ENCODE measurements around the gene PNPLA2.

Gene PNPLA2

DNA sequence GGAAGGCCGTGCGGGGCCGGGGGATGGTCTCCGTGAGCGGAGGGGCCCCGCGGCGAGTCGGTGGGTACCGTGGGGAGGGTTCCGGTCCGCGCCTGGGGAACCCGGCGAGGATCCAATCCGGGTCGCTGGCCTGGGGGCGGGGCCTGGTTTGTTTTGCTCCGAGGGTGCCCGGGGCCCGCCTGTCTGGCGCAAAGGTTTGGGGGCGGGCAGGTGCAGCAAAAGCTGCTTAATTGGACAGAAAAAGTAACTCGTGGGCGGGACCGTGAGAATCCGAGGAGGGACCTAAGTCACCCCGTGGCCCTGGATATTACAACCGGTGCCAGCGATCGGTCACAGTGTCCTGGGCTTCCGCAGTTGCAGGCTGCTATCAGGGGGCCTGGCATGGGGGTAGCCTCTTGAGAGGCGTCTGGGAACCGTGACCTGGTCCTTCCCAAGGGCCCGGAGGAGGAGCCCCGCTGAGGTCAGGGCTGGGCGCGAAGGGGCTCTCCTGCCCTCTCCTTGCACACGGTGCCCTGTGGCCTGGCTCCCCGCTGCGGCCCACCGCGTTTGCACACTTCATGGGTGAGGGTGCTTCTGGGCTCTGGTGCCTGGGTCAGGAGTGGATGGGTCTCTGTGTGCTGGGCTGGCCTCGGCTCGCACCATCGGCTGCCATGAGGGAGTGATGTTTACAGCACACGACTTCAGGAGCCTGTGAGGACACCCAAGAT lies 1.4 kb downstream of the PNPLA2 start:
- FAIRE-seq = no peak

DNA sequence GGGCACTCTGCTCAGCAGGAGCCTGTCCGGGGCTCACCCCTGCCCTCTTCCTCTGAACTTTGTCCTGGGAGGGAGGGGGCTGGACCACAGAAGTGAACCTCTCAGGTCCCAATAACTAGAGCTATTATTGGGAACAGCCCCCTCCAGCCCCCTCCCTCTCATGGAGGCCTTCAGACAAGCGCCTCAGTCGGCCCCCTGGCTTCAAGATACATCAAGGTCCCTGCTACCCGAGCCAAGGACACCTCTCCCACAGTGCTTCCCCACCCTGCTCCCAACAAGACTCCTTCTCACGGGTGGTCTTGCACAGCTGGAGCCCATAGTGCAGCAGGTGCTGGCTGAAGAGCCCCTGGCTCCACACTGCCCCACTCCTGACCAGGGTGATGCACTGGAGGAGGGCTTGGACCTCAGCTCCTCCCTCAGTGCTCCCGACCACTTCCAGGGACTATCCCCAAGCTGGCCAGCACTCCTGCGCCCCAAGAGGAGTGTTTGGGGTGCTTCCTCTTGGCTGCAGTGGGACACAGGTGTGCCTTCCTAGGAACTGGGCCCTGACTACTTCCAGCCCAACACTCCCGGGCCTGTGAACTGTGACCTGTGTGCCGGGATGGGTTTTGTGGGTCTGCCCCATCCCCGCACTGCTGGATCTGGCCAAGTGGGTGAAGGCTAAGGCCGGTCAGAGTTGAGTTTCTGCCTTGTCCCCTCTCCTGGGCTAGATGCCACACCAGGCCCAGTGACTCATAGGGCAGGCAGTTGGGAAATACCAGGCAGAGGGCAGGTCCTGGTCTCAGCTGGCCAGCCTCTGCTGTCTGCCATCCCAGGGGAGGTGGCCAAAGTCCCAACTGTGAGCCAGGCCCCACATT lies 2.2 kb downstream of the PNPLA2 start:
- FAIRE-seq = no peak

DNA sequence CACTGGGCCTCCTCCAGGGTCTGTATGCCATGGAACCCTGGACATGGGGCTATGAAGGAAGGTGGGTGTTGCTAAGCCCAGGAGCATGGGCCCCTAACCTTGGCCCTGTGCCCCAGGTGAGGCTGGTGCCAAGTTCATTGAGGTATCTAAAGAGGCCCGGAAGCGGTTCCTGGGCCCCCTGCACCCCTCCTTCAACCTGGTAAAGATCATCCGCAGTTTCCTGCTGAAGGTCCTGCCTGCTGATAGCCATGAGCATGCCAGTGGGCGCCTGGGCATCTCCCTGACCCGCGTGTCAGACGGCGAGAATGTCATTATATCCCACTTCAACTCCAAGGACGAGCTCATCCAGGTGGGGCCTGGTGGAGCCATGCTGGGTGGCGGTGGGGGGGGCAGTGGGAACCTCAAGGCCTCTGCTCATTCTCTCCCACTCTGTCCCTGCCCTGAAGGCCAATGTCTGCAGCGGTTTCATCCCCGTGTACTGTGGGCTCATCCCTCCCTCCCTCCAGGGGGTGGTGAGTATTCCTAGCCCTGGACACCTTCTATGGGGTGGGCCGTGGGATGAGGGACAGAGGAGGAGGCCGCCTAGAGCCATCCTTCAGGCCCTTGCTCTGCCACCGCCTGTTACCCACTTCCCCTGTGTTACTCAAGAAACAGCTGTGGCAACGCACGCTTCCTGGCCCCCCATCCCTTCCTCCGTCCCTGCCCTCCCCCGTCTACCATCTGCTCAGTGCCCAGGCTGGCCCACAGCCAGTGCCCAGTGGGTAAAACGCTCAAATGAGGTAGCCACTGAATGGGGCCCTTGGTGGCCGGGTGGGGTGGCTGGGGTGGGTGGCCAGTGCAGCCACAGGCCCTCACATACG lies 3.0 kb downstream of the PNPLA2 start:
- no peak for FAIRE-seq

DNA sequence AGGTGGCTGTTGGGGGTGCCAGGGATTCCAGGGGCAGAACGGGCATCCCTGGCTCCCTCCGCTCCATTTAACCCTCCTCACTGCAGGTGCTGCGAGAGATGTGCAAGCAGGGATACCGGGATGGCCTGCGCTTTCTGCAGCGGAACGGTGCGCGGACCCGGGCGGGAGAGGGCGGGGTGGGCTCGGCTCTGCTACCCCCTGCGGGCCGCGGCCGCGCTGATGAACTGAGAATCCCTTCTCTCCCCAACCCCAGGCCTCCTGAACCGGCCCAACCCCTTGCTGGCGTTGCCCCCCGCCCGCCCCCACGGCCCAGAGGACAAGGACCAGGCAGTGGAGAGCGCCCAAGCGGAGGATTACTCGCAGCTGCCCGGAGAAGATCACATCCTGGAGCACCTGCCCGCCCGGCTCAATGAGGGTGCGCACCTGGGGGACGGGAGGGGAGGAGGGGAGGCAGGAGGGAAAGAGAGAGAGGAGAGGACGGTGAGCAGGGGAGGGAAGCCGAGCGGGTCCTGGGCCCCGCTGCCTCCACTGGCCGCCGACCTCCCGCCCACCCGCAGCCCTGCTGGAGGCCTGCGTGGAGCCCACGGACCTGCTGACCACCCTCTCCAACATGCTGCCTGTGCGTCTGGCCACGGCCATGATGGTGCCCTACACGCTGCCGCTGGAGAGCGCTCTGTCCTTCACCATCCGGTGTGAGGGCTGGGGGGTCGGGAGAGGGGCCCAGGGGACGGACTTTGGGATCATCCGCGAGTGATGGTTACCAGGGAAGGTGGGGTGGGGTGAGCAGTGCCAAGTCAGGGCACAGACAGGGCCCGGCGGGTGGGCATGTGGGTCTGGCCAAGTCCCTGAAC lies 5.0 kb downstream of the PNPLA2 start:
- FAIRE-seq = no peak

DNA sequence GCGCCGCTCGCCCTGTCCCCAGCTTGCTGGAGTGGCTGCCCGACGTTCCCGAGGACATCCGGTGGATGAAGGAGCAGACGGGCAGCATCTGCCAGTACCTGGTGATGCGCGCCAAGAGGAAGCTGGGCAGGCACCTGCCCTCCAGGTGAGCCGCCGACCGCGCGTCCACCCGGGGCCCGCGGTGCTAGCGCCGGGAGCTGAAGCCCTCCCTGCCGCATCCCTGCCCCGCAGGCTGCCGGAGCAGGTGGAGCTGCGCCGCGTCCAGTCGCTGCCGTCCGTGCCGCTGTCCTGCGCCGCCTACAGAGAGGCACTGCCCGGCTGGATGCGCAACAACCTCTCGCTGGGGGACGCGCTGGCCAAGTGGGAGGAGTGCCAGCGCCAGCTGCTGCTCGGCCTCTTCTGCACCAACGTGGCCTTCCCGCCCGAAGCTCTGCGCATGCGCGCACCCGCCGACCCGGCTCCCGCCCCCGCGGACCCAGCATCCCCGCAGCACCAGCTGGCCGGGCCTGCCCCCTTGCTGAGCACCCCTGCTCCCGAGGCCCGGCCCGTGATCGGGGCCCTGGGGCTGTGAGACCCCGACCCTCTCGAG lies 5.7 kb downstream of the PNPLA2 start:
- no peak for FAIRE-seq

DNA sequence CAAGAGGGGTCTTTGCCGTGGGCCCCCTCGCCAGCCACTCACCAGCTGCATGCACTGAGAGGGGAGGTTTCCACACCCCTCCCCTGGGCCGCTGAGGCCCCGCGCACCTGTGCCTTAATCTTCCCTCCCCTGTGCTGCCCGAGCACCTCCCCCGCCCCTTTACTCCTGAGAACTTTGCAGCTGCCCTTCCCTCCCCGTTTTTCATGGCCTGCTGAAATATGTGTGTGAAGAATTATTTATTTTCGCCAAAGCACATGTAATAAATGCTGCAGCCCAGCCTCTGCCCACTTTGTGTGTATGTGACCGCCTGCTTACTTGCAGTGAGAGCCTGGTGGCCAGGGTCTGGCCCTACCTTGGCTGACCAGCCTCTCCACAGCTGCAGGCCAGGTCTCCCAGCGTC lies 6.2 kb downstream of the PNPLA2 start:
- FAIRE-seq = no peak

DNA sequence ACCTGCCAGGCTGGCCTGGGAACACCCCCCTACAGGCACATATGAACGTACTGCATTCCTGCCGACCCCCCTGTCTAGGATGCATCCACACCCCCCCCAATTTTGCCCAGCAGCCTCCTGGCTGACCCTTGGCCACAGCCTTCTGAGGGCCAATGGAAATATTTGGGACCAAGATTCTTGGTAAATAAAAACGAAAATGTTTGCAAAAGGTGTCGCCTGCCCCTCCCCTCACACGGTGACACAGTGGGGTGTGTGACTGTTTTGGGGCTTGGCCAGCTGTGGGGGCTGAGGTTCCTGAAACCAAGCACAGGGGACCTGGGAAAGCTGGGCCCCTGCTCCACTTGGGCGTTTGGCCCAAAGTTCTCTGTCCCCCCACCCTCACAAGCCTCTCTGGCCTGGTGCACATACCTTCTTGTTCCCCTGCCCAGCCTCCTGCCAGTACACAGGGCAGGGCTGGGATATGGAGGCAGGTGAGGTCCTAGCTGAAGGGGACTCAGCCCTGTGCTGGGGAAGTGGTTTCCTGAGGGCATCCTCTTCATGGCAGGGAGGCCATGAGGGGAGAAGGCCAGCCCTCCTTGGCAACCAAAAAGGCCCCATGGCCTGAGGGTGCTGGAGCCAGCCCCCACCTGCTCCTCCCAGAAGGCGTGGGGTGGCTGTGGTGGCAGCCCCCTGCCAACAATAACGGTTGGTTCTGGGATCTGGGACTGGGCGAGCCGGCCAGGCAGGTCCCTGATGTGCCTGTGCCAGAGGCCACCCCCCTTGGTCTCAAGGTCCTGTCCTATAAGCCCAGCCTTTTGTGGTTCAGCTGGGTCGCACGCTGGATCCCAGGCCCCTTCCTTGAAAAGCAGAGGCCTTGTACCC lies 6.9 kb downstream of the PNPLA2 start:
- no peak for FAIRE-seq

DNA sequence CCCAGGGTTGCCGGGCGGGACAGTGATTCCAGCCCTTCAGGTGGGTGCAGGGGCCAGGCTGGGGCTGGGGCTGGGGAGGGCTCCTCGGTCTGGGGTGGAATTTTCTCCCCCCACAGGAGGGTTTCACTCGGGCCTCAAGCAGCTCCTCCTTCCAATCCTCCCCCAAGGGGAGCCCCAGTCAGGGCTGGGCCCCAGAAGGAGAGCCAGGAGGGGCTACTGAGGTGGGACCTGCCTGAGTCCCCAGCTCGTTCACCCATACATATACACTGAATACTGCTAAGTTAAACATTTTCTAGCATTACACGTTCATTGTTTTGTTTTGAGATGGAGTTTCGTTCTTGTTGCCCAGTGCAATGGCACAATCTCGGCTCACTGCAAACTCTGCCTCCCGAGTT lies 7.5 kb downstream of the PNPLA2 start:
- FAIRE-seq = no peak

DNA sequence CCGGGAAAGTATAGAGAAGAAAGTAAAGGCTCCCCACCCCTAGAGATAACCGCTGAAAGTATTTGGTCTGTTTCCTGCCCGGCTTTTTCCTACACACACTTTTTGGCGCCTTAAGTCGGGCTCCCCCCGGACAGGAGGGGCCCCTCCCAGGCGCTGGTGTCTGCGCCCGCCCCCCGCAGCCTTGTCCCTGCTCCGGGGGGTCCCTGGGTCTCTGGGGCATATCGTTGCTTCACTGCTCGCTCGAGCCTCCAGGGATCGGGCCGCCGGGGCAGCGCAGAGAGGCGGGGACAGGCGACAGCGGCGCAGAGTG lies 8.1 kb downstream of the PNPLA2 start:
- no peak for FAIRE-seq

DNA sequence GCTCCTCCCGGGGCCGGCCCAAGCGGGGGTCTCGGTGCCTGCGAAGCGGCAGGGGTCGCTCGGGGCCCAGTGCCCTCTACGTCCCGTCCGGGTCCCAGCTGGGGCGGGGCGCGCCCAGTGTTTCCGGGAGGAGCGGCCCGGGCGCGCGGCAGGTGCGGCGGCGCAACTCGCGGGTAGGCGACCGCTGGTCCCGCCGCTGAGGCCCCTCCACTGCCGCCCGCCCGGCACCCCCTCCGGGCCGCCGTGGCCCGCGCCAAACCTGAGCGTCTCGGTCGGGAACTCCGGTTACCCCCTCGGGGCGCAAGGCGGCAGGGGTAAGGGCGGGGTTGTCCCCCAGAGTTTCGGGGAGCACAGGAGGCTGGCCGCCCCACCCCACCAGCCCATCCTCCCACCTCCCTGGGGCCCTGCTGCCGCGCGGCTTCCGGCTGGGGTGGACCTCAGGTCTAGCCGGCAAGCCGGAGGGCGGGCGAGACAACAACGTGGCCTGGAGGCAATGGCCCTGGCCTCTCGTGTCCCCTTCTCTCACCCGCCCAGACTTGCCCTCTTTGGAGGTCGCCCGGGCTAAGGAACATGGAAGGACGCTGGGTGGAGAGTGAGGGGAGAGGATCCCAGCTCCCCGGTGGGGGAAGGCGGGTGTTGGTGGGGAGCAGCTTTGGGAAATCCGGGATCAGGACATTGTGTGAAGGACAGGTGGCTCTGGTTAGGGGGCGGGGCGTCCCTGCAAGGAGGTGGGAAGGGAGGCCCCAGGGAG lies 8.6 kb downstream of the PNPLA2 start:
- no peak for FAIRE-seq

DNA sequence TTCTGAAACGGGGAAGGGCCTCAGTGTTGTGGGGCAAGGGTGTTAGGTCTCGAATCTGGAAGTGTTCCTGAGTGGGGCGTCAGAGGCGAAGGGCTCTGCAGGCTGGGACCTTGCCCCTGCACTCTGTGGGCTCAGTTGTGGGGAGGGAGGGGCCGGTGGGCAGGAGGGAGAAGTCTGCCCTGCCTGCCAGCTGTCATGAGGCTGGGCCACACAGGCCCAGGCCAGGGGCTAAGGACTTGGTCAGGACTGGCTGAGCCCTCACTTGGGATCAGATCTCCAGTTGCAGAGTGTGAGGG lies 9.1 kb downstream of the PNPLA2 start, which contains the start of gene CRACR2B:
CRACR2B (plus strand) TSS at position 23 of the 296 bp plus-strand sequence. CDS start 689 bp downstream, outside the sequence.
- FAIRE-seq = no peak

DNA sequence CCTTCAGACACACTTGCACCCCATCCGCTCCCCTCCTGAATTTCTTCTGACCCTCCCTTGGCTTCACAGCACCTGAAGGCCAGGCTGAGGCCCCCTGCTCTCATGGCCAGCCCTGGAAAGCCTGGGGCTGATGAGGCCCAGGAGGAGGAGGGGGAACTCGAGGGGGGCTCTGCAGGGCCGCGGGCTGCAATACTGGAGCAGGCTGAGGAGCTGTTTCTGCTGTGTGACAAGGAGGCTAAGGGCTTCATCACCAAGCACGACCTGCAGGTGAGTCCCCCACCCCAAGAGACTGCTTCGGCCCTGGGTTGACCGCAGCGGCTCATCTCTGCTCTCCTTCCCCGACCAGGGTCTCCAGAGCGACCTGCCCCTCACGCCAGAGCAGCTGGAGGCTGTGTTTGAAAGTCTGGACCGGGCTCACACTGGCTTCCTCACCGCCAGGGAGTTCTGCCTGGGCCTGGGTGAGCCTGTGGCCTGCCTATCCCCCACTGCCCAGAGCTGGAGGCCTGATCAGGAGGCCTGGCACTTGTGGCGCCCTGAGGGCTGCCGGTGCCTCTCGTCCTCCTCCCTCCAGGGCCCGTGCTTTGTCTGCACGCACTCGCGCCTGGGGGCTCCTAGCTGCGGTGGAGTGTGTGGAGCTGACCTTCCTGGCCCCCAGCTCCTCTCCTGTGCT lies 9.9 kb downstream of the PNPLA2 start:
- FAIRE-seq = no peak

DNA sequence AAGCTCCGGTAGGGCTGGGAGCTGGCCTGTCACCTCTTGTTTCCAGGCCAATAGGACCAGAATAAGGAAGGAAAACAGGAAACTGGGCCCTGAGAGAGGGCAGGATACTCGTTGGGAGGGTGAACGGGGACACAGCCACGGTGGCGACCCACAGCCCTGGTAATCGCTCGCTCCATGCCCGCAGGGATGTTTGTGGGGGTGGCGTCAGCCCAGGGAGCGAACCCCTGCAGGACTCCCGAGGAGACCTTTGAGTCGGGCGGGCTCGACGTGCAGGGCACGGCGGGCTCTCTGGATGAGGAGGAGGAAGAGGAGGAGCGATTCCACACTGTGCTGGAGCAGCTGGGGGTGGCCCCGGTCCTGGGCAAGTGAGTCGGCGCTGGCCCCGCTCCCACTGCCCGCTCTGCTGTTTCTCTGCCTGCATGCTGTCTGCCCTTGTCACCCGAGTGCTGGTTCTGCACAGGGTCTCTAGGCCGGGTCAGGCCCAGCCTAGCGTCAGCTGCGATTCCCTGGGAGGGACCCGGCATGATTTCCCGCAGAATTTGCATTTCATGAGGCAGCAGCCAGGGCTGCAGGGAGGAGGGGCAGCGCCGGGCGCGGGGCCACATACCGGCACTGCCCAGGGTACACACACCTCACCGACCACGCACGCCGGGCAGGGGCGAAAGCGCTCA lies 10.6 kb downstream of the PNPLA2 start:
- no peak for FAIRE-seq

DNA sequence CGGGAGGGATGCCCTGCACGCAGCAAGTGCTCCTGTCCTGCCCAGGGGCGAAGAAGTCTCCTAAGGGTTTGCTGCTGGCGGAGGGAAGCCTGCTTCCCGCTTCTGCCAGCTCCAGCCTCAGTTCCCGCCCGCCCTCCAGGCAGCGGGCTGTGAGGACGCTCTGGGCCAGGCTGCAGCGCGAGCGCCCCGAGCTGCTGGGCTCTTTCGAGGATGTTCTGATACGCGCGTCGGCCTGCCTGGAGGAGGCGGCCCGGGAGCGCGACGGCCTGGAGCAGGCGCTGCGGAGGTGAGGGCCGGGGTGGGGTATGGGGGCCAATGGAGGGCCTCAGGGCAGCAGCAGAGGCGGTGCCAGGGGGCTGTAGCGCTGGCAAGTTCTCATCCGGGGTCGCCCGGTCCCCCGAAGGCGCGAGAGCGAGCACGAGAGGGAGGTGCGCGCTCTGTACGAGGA lies 11.2 kb downstream of the PNPLA2 start:
- no peak for FAIRE-seq

DNA sequence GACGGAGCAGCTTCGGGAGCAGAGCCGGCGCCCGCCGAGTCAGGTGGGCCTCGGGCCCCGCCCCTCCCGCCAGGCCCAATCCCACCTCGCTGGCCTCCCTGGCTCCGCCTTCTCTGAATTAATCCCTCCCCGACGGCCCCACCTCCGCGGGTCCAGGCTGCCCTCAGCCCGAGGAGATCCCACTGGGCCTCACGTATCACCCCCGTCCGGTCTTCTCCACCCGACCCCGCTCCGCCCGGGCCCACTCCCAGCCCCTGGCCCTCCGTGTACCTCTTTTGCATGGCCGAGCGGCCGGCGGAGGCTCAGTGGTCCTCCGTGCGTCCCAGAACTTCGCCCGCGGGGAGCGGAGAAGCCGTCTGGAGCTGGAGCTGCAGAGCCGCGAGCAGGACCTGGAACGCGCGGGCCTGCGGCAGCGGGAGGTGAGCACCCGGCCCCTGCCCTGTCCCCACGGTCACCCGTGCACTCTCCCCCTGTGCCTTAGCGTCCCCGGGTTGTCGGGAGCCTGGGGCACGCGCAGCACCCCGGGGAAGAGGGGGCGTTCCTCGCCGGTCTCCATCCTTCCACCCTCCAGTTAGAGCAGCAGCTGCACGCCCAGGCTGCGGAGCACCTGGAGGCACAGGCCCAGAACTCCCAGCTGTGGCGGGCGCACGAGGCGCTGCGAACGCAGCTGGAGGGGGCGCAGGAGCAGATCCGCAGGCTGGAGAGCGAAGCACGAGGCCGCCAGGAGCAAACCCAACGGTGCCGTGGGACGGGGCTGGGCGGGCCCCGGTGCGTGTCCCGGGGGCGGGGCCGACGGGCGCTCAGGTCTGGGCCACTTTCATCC lies 11.8 kb downstream of the PNPLA2 start:
- no peak for FAIRE-seq

DNA sequence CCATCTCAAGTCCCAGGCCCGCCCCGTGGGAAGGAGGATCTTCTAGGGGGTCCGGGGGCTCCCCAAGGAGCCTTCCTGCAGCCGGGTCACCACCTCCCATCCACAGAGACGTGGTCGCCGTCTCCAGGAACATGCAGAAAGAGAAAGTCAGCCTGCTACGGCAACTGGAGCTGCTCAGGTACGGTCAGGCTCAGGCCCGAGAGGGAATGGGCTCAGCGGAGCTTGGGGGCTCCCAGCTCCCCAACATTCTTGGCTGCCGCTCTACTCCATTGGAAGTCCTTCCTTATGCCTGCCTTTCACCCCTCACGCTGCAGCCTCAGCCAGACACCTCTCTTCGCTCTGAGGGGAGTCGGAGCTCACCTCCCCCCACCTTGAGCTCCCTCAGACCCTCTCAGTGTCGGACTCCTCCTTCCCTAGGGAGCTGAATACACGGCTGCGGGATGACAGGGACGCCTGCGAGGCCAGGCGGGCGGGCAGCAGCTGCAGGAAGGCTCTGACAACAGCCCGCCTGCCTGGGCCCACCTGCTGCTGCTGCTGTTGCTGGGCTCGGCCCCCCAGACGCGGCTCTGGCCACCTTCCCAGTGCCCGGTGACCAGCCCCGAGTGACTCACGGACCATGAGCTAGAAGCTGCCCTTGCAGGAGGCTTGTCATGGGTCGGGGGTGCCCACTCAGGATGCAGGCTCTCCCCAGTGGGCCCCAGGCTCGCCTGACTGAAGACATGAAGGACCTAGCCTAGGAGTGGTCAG lies 12.6 kb downstream of the PNPLA2 start:
- no peak for FAIRE-seq

DNA sequence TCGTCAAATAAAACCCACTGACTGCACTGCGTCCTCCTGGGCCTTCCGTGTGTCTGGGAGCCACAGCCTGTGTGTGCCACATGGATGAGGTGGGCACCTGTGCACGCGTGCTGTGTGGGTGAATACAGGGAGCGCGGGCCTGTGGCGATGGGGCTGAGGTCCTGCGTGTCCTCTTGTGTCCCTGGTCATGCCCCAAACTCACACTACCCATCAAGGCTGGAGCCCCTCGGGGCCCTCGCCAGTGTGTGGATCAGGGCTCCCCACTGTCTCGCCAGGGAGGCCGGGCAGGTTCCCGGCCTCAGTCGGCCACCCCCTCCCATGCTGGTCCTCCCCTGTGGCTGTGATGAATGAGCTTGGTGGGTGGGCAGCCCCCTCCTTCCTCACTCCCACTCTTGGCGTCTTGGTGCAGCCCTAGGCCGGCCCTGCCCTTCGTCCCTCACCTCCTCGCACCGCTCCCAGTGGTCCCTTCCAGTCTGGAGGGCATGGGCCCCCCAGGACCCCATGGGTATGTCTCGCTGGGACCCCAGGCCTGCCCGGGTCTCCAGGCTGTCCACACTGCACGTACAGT lies 13.3 kb downstream of the PNPLA2 start:
- FAIRE-seq = no peak
